ENCODE data around the gene BBS4.

The BBS4 gene

DNA sequence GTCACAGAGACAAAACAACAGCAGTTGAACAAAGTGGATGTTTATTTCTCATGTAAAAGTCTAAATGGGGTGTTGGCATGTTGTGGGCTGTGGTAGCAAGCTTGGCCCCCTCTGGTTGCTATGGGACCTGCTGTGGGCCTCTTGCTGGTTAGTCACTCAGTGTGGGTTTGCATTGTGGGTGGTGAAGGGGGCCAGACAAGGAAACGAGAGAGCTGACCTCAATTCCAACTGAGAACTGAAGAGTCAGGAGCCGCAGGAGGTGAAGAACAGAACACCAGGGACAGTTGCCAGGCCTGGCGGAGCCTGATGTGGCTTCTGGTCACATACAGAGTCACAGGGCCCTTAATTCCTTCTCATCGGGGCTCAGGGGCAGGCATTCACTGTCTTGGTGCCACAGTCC is 99.4 kb downstream of the BBS4 start:
- Mint-ChIP-seq H3K27me3 (peaks cover 0 to 10% of the 10 kb centered on the region in 2 donors), H3K27ac (peak overlapping the region; percentile 75), H3K9me3 (no peaks in the 10 kb centered on the region), H3K4me3 (no peak overlapping the region), H3K4me1 (peaks cover 21 to 29% of the 10 kb centered on the region in 2 donors), H3K36me3 (peaks cover 14 to 18% of the 10 kb centered on the region in 2 donors)
- ATAC-seq (replicated peaks) (no peak), DNase-seq (no peak)

DNA sequence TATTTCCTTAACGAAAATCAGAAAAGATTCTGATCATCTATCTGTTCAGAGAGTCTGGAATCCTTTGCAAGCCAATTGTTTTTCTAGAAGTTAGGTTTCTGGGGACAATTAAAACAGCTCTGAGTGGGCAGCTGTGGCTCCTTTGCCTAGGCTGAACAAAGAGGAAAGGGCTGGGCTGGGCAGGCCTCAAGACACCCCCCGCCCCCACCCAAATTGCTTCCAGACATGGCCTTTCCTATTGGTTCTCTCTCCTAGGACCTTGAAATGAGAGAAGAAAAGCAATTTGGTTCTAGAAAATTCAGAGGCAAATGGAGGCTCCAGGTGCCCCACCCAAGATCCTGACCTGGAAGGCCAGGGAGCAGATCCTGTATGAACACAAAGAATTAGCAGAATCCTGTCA is 99.8 kb downstream of the BBS4 start:
- H3K27ac Mint-ChIP-seq: no peak overlapping the region
- no peak for ATAC-seq (replicated peaks)
- DNase-seq: no peak
- no peaks in the 10 kb centered on the region for H3K9me3 Mint-ChIP-seq
- H3K4me1 Mint-ChIP-seq: peaks cover 19 to 25% of the 10 kb centered on the region in 2 donors
- peaks cover 0 to 14% of the 10 kb centered on the region in 2 donors for H3K27me3 Mint-ChIP-seq
- H3K36me3 Mint-ChIP-seq: peaks cover 13 to 16% of the 10 kb centered on the region in 2 donors
- no peak overlapping the region for H3K4me3 Mint-ChIP-seq

- Mint-ChIP-seq H3K4me3 (no peak overlapping the region), H3K4me1 (peaks cover 15 to 21% of the 10 kb centered on the region in 2 donors), H3K9me3 (no peaks in the 10 kb centered on the region), H3K27ac (no peak overlapping the region), H3K27me3 (peaks cover 0 to 18% of the 10 kb centered on the region in 2 donors), H3K36me3 (peaks cover 9 to 12% of the 10 kb centered on the region in 2 donors)
- ATAC-seq (replicated peaks): no peak
- no peak for DNase-seq
Measured at GRCh38 chr15:72786242-72786641, 100.2 kb downstream of the BBS4 start.

DNA sequence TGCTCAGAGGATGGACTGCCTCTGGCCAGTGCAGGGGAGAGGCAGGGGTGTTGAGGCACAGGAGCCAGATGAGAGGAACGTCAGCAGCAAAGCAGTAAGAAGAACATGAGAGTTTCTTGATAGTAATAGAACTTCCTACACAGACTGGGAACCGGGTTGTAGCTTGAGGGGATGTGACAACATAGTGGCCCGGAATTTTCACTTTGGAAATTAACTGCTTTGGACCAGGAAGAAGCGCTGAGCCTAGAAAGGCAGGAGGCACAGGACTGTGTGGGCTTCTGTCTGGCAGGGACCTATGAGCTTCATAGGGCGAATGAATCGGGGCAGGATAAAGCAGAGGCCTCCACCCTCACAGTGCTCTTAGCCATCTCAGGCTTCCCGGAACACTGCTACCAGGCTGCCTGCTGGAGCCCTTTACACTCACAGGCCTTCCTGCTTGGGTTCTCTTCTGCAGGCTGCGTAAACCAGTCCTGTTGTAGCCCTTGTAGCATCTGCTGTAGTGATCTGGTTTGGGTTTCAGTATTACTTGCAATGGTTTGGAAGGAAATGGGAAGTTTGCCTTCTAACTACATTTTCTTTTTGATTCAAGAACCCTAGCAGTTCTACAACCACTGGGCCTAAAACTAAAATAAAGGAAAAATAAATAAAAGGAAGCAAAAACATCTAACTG is 100.8 kb downstream of the BBS4 start:
- Mint-ChIP-seq H3K36me3 (peaks cover 4 to 6% of the 10 kb centered on the region in 2 donors), H3K9me3 (no peaks in the 10 kb centered on the region), H3K4me1 (peaks cover 10 to 15% of the 10 kb centered on the region in 2 donors), H3K27me3 (peaks cover 0 to 19% of the 10 kb centered on the region in 2 donors), H3K4me3 (no peak overlapping the region), H3K27ac (no peak overlapping the region)
- ATAC-seq (replicated peaks) (no peak), DNase-seq (no peak)

- Mint-ChIP-seq H3K9me3 (no peaks in the 10 kb centered on the region), H3K27me3 (peaks cover 3 to 22% of the 10 kb centered on the region in 2 donors), H3K36me3 (peaks cover 4% of the 10 kb centered on the region in 2 donors), H3K4me3 (no peak overlapping the region), H3K4me1 (peaks cover 9 to 15% of the 10 kb centered on the region in 2 donors), H3K27ac (no peak overlapping the region)
- DNase-seq (no peak), ATAC-seq (replicated peaks) (no peak)
Measured at GRCh38 chr15:72787526-72787925, 101.5 kb downstream of the BBS4 start.

Data from stimulated activated naive B cell treated with anti-CD40 and anti-IgM and Interleukin-4, amounts not matched to agents 10 μg/mL and 1 μg/mL and 100 μg/mL, for 72 hours (primary cell).